Mammary epithelial cell (primary cell): ENCODE results near the gene SLC29A1.

Source experiments
- CTCF ChIP-seq, 2 donors: IDR thresholded peaks in 1 of 2; conservative IDR thresholded peaks in 1 of 2; 2 replicates each; pipeline ENCODE4 v1.5.1; 2011 to 2012; ENCODE audit warnings: inconsistent platforms in 2 of 2, low read length in 2 of 2, mild to moderate bottlenecking in 2 of 2, control low read depth in 1 of 2, low read depth in 1 of 2; ENCODE audit not compliant: insufficient read depth in 1 of 2; ENCODE audit errors: extremely low read depth in 1 of 2
- EZH2 ChIP-seq: IDR thresholded peaks from 2 replicates; pipeline ENCODE4 v1.6.1; 2012; ENCODE audit warnings: low read length, inconsistent platforms, borderline replicate concordance

- no peak for TF ChIP-seq CTCF (conservative IDR thresholded peaks at IDR 0.05 in 1 of 2, IDR thresholded peaks at IDR 0.05 in 1 of 2; ENCODE audit: extremely low read depth in 1 of 2, insufficient read depth in 1 of 2, low read depth in 1 of 2, low read length in 2 of 2)
- TF ChIP-seq EZH2 = no peak
Observed at GRCh38 chr6:44255105-44255808, 31.9 kb downstream of the SLC29A1 start.
